K562 (cell line): ENCODE results near the gene GALT. TPM values are rescaled to one million over a fixed set of nuclear protein-coding genes. Genes with fewer than 3 reads are reported as not detected.

Experiments used
- ATAC-seq: fragments of 200-7000 bp; cut with Tn5 transposase; 3 replicates; pipeline ENCODE4 v1.9.1; 2020; ENCODE audit warnings: moderate library complexity
- BruUV-seq: library from RNA; stranded (reverse); fragments of 400-500 nt; replicated peaks from 2 replicates; lab custom pipeline; 2021; lab: Mats Ljungman, UMichigan
- CTCF ChIA-PET: fragments of 300-600 bp; formaldehyde crosslinking; extraction: SDS; loops from one replicate; lab custom pipeline; 2021; ENCODE audit warnings: low intra/inter-chr PET ratio; lab: Yijun Ruan, JAX
- POLR2A ChIA-PET: fragments of 300-600, 350-650 bp; sonication (Branson Sonifier 250); formaldehyde crosslinking; extraction: SDS; loops from one replicate; lab custom pipeline; 2021; ENCODE audit warnings: antibody characterized with exemption, inconsistent platforms; lab: Yijun Ruan, JAX
- DNase-seq, 4 experiments: peaks; one replicate each; pipeline versions ENCODE4 v3.0.0 to v3.0.0-alpha.2; 2011 to 2018; ENCODE audit warnings: low spot score in 3 of 4, mixed read lengths in 3 of 4; ENCODE audit errors: extremely low read depth in 1 of 4
- FAIRE-seq: peaks from 2 replicates; lab custom pipeline; 2011; peaks lifted over from hg19 to GRCh38; lab: Jason Lieb, UNC
- H2AFZ ChIP-seq: 2 replicates; pipeline ENCODE4 v1.6.0; 2011; ENCODE audit warnings: low read depth, low read length, control low read depth, inconsistent platforms
- H3K27ac ChIP-seq: fragments of 200-600 bp; 3 replicates; pipeline ENCODE4 v1.8.0; 2011; ENCODE audit warnings: low read depth, mild to moderate bottlenecking, control low read depth, inconsistent platforms, low read length, moderate library complexity, mixed read lengths; ENCODE audit errors: extremely low read depth
- H3K27me3 ChIP-seq, 2 experiments: fragments of 300-600 bp in 1 of 2; 2 replicates in 1 of 2; 3 replicates in 1 of 2; pipeline versions ENCODE4 v1.6.0 to v1.8.0; 2011; ENCODE audit warnings: inconsistent platforms in 2 of 2, low read length in 2 of 2, mild to moderate bottlenecking in 1 of 2, mixed read lengths in 1 of 2, moderate library complexity in 1 of 2; ENCODE audit not compliant: control insufficient read depth in 2 of 2, insufficient read depth in 2 of 2
- H3K36me3 ChIP-seq: fragments of 300-600 bp; 3 replicates; pipeline ENCODE4 v1.8.0; 2011; ENCODE audit warnings: mild to moderate bottlenecking, low read length, inconsistent platforms; ENCODE audit not compliant: control insufficient read depth, insufficient read depth
- H3K4me1 ChIP-seq, 2 experiments: fragments of 200-600 bp in 1 of 2; replicated peaks in 1 of 2; 2 replicates in 1 of 2; 3 replicates in 1 of 2; pipeline versions ENCODE4 v1.5.1 to v1.8.0; 2011; ENCODE audit warnings: inconsistent platforms in 2 of 2, low read length in 2 of 2, mild to moderate bottlenecking in 1 of 2, mixed read lengths in 1 of 2, moderate library complexity in 1 of 2; ENCODE audit not compliant: control insufficient read depth in 2 of 2, insufficient read depth in 2 of 2
- H3K4me2 ChIP-seq: 2 replicates; pipeline ENCODE4 v1.6.1; 2011; ENCODE audit warnings: low read length, control low read depth, inconsistent platforms, mixed read lengths; ENCODE audit not compliant: insufficient read depth
- H3K4me3 ChIP-seq: fragments of 200-600 bp; sonication (generic), shearing (Covaris generic); 2 replicates; pipeline ENCODE4 v1.5.1; 2016; ENCODE audit warnings: control low read depth, inconsistent platforms
- H3K79me2 ChIP-seq: fragments of 200-600 bp; 3 replicates; pipeline ENCODE4 v1.8.0; 2011; ENCODE audit warnings: low read length, inconsistent platforms; ENCODE audit not compliant: control insufficient read depth, insufficient read depth
- H3K9ac ChIP-seq, 2 experiments: 2 replicates each; pipeline versions ENCODE4 v1.6.0 to v1.6.1; 2011; ENCODE audit warnings: low read depth in 2 of 2, low read length in 2 of 2, control low read depth in 1 of 2, inconsistent platforms in 1 of 2, mild to moderate bottlenecking in 1 of 2, mixed read lengths in 1 of 2; ENCODE audit not compliant: insufficient read depth in 1 of 2
- H3K9me1 ChIP-seq: one replicate; pipeline ENCODE4 v1.6.0; 2011; ENCODE audit warnings: inconsistent platforms, mild to moderate bottlenecking, low read length, moderate library complexity; ENCODE audit not compliant: control insufficient read depth, insufficient read depth
- H3K9me3 ChIP-seq: replicated peaks from 2 replicates; pipeline ENCODE4 v1.5.1; 2011; ENCODE audit warnings: low read depth, low read length, inconsistent platforms; ENCODE audit not compliant: control insufficient read depth, insufficient read depth
- H4K20me1 ChIP-seq: replicated peaks from 2 replicates; pipeline ENCODE4 v1.6.1; 2011; ENCODE audit warnings: low read length, inconsistent platforms, mixed read lengths; ENCODE audit not compliant: control insufficient read depth, insufficient read depth
- HNRNPL ChIP-seq: fragments of 200-400 bp; formaldehyde crosslinking; IDR thresholded peaks from 2 replicates; pipeline ENCODE4 v1.6.1; 2017; ENCODE audit warnings: low read depth, mild to moderate bottlenecking, low read length
- NR4A1 ChIP-seq, 2 experiments: fragments of 250-450 bp in 1 of 2; fragments of 450-650 bp in 1 of 2; sonication (Bioruptor Pico) in 1 of 2; IDR thresholded peaks; 2 replicates each; pipeline versions ENCODE4 v1.4.0 to v1.6.1; 2016 to 2020; ENCODE audit warnings: mild to moderate bottlenecking in 2 of 2, missing compliant biosample characterization in 1 of 2, missing genetic modification characterization in 1 of 2, moderate library complexity in 1 of 2
- PHF20 ChIP-seq: fragments of 450-650 bp; IDR thresholded peaks from 2 replicates; pipeline ENCODE4 v1.6.1; 2018; ENCODE audit not compliant: partially characterized antibody
- ZNF785 ChIP-seq: fragments of 250-450 bp; sonication (Bioruptor Pico); IDR thresholded peaks from 2 replicates; pipeline ENCODE4 v1.4.0; 2020; ENCODE audit warnings: mild to moderate bottlenecking
- WGBS: fragments of 100-300 bp; shearing (Covaris generic); methylation state at CpG from one replicate; pipeline ENCODE4 v1.1.6; 2016; ENCODE audit warnings: low coverage, mixed read lengths; ENCODE audit not compliant: insufficient coverage; ENCODE audit errors: missing lambda C conversion rate; 5-methylcytosine and 5-hydroxymethylcytosine counted together
- in situ Hi-C: fragments of 300-500 bp; cut with MboI; formaldehyde crosslinking; loops from 4 replicates; pipeline ENCODE4 v1.15.0; 2018; ENCODE audit warnings: inconsistent platforms, mixed read lengths
- intact Hi-C: fragments of 100-400 bp; cut with micrococcal nuclease; formaldehyde crosslinking; loops from 2 replicates; pipeline ENCODE4 v1.14.2; 2022
- polyA plus RNA-seq, 8 experiments: library from polyadenylated mRNA; depleted of rRNA in 4 of 8; stranded (reverse) in 5 of 8; unstranded in 3 of 8; fragments of >200 nt; fragmentation: Nextera tagmentation in 2 of 8; fragmentation: Illumina TruSeq in 1 of 8; extraction: Ambion mirVana in 2 of 8; extraction: Trizol in 1 of 8; gene quantifications; 2 replicates each; pipeline versions ENCODE4 v1.2.1 to v1.2.3, GENCODE V29; 2011 to 2014; ENCODE audit warnings: inconsistent platforms in 1 of 8, missing spikeins in 1 of 8
- total RNA-seq, 7 experiments: library from RNA; depleted of rRNA in 6 of 7; stranded (reverse); fragments of >200 nt in 6 of 7; fragmentation: Illumina TruSeq in 2 of 7; extraction: Trizol in 2 of 7; gene quantifications; 2 replicates each; pipeline versions ENCODE4 v1.2.1 to v1.2.3, GENCODE V29; 2011 to 2021; ENCODE audit warnings: low replicate concordance in 1 of 7
- TF ChIP-seq, protein P1 (sequence below): sonication (generic); formaldehyde crosslinking; IDR thresholded peaks from 2 replicates; pipeline ENCODE4 v1.8.1; 2023; ENCODE audit warnings: mild to moderate bottlenecking, missing genetic modification reagents
- TF ChIP-seq, protein P2 (sequence below): fragments of 450-650 bp; IDR thresholded peaks from 2 replicates; pipeline ENCODE4 v1.6.1; 2016; ENCODE audit warnings: mild to moderate bottlenecking, moderate library complexity

The GALT gene
- total and polyA plus RNA-seq, 9 of the 15 experiments (the other 6 are each of a cell fraction or from before 2014, with no cell fraction given), result 7.3 to 29.2 (median 15.6) TPM

DNA sequence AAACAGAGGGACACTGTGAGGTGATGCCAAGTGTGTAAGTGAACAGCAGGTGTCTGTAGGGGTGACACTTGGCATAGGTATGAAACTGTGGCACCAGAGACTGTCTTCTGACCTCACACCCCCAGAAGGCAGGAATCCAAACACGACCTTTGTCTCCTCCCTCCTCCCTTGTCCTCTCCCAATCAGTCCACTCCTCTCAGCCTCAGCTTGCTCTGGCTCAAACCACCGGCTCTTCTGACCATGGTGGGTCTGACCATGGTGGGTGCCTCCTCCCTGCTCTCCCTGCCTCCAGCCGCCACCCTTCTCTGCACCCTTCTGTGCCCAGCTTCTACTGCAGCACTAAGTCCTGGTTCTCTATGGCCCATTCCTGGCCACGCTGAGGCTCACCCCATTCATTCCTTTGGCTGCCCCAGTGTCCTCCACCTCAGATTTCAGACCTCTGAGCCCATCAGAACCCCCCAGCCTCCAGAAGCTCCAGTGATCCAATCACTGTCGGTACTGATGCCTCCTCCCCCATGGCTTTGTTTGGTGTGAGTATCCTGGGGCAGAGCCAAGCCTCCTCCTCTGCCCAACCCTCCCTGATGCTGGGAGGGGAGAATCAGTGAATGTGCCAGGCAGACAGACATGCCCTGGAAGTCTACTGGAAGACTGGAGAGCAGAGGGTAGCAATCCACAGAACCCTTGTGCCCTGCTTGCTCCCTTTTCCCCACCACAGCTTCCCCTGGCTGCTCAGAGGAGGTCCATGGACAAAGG, 15.9 kb upstream of the GALT start:
- intact Hi-C loops (no loop called here), in situ Hi-C loops (no loop called here)
- H3K9me3 ChIP-seq, result no peaks in the 10 kb centered on the region
- WGBS, result 6% methylated on average over 4 of the region's 5 CpGs
- no TSS peak for BruUV-seq
- H3K27me3 ChIP-seq, result peaks cover 14 to 47% of the 10 kb centered on the region in 2 experiments; a peak in 4 of 5 replicates
- H2AFZ ChIP-seq, result no peak overlapping the region
- peaks cover 0 to 18% of the 10 kb centered on the region in 2 experiments; a peak in 4 of 5 replicates for H3K4me1 ChIP-seq
- ChIA-PET POLR2A (no interaction called here), CTCF (no interaction called here)
- H3K4me3 ChIP-seq, result no peak overlapping the region
- FAIRE-seq (no peak), DNase-seq (no peak), ATAC-seq (no peak)
- H4K20me1 ChIP-seq, result 0 out of 2 replicates have a peak, but pooled peaks cover 4% of the 10 kb centered on the region
- peaks cover 1% of the 10 kb centered on the region; the same call in 1 of the 3 replicates for H3K79me2 ChIP-seq
- no peak overlapping the region for H3K4me2 ChIP-seq
- H3K9ac ChIP-seq, result no peak overlapping the region
- no peak overlapping the region for H3K27ac ChIP-seq
- TF ChIP-seq, protein P1, sequence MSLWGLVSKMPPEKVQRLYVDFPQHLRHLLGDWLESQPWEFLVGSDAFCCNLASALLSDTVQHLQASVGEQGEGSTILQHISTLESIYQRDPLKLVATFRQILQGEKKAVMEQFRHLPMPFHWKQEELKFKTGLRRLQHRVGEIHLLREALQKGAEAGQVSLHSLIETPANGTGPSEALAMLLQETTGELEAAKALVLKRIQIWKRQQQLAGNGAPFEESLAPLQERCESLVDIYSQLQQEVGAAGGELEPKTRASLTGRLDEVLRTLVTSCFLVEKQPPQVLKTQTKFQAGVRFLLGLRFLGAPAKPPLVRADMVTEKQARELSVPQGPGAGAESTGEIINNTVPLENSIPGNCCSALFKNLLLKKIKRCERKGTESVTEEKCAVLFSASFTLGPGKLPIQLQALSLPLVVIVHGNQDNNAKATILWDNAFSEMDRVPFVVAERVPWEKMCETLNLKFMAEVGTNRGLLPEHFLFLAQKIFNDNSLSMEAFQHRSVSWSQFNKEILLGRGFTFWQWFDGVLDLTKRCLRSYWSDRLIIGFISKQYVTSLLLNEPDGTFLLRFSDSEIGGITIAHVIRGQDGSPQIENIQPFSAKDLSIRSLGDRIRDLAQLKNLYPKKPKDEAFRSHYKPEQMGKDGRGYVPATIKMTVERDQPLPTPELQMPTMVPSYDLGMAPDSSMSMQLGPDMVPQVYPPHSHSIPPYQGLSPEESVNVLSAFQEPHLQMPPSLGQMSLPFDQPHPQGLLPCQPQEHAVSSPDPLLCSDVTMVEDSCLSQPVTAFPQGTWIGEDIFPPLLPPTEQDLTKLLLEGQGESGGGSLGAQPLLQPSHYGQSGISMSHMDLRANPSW, result no peak
- TF ChIP-seq, protein P2, sequence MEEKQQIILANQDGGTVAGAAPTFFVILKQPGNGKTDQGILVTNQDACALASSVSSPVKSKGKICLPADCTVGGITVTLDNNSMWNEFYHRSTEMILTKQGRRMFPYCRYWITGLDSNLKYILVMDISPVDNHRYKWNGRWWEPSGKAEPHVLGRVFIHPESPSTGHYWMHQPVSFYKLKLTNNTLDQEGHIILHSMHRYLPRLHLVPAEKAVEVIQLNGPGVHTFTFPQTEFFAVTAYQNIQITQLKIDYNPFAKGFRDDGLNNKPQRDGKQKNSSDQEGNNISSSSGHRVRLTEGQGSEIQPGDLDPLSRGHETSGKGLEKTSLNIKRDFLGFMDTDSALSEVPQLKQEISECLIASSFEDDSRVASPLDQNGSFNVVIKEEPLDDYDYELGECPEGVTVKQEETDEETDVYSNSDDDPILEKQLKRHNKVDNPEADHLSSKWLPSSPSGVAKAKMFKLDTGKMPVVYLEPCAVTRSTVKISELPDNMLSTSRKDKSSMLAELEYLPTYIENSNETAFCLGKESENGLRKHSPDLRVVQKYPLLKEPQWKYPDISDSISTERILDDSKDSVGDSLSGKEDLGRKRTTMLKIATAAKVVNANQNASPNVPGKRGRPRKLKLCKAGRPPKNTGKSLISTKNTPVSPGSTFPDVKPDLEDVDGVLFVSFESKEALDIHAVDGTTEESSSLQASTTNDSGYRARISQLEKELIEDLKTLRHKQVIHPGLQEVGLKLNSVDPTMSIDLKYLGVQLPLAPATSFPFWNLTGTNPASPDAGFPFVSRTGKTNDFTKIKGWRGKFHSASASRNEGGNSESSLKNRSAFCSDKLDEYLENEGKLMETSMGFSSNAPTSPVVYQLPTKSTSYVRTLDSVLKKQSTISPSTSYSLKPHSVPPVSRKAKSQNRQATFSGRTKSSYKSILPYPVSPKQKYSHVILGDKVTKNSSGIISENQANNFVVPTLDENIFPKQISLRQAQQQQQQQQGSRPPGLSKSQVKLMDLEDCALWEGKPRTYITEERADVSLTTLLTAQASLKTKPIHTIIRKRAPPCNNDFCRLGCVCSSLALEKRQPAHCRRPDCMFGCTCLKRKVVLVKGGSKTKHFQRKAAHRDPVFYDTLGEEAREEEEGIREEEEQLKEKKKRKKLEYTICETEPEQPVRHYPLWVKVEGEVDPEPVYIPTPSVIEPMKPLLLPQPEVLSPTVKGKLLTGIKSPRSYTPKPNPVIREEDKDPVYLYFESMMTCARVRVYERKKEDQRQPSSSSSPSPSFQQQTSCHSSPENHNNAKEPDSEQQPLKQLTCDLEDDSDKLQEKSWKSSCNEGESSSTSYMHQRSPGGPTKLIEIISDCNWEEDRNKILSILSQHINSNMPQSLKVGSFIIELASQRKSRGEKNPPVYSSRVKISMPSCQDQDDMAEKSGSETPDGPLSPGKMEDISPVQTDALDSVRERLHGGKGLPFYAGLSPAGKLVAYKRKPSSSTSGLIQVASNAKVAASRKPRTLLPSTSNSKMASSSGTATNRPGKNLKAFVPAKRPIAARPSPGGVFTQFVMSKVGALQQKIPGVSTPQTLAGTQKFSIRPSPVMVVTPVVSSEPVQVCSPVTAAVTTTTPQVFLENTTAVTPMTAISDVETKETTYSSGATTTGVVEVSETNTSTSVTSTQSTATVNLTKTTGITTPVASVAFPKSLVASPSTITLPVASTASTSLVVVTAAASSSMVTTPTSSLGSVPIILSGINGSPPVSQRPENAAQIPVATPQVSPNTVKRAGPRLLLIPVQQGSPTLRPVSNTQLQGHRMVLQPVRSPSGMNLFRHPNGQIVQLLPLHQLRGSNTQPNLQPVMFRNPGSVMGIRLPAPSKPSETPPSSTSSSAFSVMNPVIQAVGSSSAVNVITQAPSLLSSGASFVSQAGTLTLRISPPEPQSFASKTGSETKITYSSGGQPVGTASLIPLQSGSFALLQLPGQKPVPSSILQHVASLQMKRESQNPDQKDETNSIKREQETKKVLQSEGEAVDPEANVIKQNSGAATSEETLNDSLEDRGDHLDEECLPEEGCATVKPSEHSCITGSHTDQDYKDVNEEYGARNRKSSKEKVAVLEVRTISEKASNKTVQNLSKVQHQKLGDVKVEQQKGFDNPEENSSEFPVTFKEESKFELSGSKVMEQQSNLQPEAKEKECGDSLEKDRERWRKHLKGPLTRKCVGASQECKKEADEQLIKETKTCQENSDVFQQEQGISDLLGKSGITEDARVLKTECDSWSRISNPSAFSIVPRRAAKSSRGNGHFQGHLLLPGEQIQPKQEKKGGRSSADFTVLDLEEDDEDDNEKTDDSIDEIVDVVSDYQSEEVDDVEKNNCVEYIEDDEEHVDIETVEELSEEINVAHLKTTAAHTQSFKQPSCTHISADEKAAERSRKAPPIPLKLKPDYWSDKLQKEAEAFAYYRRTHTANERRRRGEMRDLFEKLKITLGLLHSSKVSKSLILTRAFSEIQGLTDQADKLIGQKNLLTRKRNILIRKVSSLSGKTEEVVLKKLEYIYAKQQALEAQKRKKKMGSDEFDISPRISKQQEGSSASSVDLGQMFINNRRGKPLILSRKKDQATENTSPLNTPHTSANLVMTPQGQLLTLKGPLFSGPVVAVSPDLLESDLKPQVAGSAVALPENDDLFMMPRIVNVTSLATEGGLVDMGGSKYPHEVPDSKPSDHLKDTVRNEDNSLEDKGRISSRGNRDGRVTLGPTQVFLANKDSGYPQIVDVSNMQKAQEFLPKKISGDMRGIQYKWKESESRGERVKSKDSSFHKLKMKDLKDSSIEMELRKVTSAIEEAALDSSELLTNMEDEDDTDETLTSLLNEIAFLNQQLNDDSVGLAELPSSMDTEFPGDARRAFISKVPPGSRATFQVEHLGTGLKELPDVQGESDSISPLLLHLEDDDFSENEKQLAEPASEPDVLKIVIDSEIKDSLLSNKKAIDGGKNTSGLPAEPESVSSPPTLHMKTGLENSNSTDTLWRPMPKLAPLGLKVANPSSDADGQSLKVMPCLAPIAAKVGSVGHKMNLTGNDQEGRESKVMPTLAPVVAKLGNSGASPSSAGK, result no peak
- TF ChIP-seq PHF20 (no peak), HNRNPL (no peak), ZNF785 (CRISPR knock-in tag) (no peak), NR4A1 (CRISPR knock-in tag; IDR thresholded peaks at IDR 0.05) (no peak), NR4A1 (tag; IDR thresholded peaks at IDR 0.05) (no peak)
- no peaks in the 10 kb centered on the region for H3K9me1 ChIP-seq
- H3K36me3 ChIP-seq, result peaks cover 9% of the 10 kb centered on the region; the same call in 1 of the 3 replicates
